ENCODE measurements around the gene CSF3R.
A peak's percentile ranks its signal among the peaks of the same experiment; 100 is the strongest.
"Not testable (repeated sequence)": the region's sequence is repeated elsewhere in the genome, so short reads cannot be mapped to it uniquely, and the experiment has no call there.

Gene CSF3R

DNA sequence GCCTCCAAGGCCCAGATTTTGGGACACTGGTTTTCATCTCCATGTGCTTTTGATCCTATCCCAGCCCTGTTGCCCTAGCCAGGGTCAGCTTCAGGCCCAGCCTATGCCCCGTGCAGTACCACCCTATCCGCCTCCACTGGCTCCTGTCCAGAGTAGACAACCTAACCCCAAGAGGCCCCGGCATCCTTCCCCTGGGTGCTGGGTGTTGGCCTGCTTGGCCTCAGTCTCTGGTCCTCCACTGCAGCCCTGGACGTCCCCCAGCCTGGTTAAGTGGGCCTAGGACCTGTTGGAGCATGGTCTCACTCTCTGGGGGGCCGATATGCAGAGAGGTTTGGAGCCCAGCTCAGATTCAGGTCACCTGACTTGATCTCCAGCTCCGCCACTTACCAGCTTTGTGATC is 1.6 kb downstream of the CSF3R start:
- no peak for DNase-seq

DNA sequence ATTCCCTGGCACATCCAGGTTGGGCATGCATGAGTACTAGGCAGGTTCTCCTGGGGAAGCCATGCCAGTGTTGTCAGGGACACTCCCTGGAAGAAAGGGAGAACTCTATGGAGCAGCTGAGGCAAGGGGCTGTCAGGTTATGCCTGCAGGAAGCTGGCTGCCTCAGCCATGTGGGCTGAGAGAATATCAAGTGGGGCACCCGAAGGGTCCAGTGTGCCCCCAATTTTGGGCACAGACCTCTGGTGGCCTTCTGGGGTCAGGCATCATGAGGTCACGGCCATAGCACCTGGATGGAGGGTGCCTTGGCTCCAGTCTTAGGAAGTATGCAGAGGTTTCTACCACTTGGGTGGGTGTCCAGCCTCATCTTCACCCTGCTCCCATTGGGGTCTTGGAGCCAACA is 2.6 kb downstream of the CSF3R start:
- DNase-seq = no peak

DNA sequence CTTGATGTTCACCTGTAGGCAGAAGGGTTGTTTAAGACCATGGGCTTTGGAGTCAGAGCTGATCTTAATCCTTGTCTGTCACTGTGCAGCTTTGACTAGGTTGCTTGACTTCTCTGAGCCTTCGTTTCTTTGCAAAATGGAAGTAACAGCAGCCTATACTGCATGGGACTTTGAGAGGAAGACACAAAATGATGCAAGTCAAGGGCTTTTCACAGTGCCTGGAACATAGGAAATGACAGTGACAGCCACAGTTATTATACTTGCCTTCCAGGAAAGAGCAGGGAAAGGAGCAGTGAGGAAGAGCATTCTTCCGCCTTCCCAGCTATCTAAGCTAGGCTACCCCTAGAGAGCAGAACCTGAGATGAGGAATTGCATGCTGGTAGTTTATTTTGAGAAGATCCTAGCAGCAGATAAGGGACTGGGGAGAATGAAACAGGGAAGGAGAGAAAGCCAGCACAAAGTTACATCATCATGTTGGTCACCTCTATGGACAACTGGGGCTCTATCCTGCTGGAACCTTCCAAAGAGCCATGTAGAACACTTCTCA is 3.1 kb downstream of the CSF3R start:
- DNase-seq = no peak

DNA sequence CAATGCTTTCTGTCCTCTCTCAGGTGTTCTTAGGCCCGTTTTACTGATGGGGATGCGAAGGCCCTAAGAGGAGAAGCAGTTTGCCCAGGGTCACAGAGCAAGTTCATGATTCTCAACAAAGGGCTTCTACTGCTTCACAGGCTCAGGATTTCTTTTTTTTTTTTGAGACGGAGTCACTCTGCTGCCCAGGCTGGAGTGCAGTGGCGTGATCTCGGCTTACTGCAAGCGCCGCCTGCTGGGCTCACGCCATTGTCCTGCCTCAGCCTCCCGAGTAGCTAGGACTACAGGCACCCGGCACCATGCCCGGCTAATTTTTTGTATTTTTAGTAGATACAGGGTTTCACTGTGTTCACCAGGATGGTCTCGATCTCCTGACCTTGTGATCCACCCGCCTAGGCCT is 5.1 kb downstream of the CSF3R start:
- not testable (repeated sequence) for DNase-seq

DNA sequence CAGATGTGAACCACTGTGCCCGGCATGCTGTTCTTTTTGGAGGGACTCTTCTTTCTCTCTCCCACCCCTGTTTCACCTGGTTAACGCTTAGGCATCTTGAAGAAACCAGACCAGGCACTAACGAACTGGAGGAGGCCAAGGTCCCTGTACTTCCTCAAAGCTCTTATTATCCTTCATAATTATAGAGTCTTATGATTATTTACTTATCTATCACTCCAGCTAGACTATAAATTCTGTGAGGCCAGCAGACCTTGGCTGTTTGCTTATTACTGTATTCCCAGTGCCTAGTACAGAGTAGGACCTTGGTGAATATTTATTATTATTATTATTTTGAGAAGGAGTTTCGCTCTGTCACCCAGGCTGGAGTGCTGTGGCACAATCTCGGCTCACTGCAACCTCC is 5.8 kb downstream of the CSF3R start:
- DNase-seq = no peak

DNA sequence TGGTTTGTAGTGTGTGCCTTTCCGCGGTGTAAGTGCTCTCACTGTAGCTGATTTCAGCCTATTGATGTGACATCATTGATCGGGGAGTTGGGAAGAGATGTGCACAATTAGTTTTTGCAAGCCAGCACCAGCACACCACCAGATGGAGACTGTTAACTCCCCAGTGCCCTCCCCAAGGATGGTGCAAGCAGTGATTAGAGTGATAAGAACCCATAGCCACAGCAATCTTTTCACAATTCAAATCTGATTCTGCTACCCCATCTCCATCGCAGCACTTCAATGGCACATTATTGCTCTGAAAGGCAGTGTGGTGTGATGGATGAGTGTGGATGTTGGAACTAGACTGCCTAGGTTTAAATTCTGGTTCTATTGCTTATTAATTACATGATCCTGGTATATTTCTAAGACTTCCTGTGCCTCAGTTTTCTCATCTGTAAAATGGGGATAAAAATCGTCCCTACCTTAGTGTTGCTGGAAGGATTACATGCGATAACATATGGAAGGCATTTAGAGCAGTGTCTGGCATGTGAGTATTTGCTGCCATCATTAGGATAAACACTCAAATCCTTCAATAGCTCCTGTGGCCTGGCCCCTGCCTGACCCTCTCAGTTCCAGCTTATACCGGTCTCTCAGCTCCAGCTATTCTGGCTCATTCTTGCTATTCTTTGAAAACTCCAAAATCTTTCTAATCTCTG is 6.7 kb downstream of the CSF3R start:
- no peak for DNase-seq

DNA sequence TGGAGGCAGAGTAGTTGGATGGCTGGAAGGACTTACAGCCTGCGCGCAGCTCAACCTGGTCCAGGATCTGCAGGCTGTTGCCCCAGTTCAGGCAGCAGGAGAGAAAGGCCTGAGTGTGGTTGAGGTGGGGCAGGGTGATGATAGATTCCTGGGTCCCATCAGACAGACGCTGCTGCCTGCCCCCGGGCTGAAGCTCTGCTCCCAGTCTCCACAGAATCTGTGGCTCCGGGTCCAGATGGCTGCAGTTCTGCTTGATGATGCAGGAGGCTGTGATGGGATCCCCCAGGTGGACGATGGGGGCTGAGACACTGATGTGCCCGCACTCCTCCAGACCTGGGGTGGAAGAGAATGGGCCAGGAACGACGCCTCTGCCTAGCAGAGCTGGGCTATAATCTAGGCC is 7.4 kb downstream of the CSF3R start:
- DNase-seq = no peak

DNA sequence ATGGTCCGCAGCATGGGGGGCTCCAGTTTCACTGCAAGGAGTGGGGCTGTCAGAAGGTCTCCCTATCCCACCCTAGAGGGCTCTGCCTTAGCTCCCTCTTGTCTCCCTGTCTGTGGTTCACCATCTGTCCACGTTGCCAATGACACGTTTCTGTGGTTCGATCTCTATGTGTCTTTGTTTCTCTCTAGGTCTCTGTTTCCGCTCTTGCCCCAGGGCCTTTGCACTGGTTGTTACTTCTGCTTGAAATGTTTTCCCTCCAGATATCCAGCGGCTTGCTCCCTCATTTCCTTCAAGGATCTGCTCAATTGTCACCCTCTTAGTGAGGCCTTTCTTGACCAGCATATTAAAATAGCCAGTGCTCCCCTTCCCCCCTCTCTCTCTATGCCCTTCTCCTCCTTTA is 10.1 kb downstream of the CSF3R start:
- no peak for DNase-seq

DNA sequence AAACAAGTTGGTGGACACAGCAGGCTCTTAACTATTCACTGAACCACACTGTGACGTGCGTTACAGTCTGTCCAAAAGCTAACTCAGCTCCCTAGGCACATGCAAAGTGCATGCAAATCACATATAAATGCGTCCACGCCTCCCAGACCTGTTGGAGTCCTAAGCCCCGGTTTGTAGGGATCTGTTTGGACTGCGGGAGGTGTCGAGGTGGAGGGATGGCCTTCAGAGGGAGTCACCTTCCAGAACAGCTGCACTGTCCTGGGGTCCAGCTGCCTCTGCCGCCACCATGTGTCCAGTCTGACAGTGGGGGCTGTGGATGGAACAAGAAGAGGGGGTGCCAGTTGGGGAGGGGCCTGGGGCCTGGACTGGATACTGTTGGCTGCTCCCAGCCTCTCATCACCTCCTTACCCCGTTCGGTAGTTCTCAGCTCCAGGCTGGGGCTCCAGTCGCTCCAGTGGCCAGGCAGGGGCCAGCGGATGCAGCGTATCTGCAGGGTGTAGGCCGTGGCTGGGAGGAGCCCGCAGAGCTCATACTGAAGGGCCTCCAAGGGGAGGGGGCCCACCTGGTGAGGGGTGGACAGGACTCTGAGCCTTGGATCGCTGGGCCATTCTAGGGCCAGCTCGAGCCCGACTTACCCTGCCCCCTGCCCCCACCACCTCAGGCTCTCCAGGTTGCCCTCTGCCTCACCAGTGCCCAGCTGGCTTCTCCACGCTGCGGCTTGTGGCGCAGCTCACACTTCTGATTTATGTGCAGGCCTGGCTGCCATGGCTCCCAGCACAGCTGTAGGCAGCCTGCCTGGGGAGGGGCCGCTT is 10.7 kb downstream of the CSF3R start:
- no peak for DNase-seq

DNA sequence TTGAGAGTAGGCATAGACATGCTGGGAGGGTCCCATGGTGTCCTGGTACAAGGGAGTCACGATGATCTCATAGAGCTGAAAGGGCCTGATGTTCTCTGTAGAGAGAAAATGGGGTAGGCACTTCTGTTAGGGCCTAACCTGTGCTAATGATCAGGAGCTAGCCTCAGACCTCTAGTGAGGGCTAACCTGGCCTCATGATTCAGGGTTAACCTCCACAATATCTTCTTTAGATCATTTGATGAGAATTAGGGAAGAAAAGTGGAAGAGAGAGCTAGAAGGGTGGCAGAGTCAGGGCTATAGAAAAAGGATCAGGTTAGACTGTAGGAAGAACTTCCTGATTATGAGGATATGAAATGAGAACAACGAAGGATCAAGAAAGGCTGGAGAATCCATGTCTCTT is 13.6 kb downstream of the CSF3R start:
- no peak for DNase-seq

DNA sequence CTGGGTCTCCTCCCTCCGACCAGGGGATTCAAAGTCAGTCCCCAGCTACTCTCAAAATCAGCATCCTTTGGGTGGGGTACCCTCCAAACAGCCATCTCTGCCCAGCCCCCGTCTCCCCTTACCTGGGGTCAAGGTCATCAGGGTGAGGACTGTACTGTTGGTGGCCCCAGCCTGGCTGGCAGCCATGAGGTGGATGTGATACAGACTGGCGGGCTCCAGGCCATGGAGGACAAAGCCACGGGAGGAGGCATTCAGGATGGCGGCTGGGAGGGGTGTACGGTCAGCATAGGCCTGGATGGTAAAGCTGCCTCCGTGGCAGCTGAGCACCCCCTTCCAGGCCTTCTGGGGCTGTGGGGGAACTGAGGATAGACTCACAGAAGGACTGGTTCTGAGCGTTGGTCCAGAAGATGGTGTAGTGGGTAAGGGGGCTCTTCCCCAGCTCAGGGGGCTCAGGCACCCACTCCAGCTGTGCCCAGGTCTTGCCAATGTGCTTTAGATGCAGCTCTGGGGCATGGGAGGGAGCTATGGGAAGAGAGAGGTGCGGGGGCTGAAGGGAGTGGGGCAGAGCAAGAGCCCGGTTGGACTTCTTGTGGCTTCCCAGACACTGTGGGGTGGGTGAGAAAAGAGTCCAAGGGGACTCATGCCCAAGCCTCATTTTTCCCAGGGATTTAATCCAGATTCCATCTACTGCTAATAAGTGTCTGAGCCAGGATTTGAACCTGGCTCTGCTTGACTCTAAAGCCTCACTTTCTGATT is 14.8 kb downstream of the CSF3R start:
- DNase-seq = no peak

DNA sequence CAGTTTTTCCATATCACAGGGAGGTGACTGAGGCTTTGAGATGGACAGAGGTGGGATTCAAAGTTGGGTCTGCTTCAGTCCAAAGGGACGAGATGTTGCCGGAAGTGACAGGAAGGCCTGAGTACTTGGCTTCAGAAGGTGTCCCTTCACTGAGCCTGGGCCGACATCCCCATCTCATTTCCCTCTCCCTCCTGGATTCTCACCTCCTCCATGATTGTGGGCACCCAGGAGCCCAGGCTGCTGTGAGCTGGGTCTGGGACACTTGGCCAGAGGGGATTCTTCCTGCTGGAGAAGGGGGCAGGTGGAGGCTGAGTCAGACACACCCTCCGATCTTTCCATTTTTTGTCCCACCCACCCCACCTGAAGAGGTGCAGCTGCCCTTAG is 15.7 kb downstream of the CSF3R start:
- no peak for DNase-seq

DNA sequence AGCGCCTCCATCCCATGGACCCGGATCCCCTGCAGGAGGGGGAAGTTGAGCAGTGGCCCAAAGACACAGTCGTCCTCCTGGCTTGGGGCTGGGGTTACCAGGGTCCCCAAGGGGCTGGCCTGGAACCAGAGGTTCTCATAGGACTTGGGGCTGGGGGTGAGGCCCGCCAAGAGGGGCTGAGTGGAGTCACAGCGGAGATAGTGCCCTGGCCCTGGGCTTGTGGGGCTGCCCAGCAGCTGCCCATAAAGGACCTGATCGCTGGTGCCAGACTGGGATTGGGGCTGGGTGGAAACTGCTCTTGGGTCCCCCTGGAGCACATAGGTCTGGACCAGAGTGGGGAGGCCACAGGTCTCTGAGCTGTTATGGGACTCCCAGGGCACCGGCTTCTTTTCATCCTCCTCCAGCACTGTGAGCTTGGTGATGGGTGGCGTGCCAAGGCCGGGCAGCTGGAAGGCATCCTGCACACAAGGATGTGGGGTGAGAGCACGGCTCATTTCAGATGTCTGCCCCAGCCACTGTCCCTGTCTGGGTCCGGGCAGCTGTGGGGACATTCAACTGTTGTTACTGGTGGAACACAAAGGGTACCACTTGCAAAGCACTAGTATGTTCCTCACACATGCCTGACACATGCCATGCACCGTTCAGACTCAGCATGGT is 16.2 kb downstream of the CSF3R start:
- DNase-seq = no peak

DNA sequence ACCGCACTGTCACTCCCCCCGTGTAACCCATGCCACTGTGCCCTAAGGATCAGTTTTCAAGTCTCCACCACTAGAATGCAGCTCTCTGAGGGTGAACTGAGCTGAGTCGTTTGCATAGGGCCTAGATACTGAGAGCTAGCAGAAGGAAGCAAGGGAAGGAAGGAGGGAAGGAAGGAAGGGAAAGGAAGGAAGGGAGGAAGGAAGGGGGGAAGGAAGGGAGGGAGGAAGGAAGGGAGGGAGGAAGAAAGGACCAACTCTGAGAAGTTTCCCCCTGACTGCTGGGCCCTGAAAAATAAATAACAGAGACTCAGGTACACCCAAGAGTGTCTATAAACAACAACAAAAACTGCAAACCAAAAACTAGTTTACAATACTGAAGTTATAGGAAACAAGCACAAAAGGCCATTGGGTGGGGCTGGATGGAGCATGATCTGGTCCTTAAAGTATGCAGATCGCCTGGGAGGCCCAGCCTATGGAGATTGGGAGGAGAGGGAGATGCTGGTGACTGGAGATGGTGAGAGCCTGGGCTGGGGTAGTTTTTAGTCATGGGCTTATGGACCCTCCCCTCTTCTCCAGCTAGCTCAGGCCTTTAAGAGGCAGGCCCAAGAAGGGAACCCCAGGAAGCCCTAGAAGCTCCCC is 16.9 kb downstream of the CSF3R start:
- DNase-seq = no peak

DNA sequence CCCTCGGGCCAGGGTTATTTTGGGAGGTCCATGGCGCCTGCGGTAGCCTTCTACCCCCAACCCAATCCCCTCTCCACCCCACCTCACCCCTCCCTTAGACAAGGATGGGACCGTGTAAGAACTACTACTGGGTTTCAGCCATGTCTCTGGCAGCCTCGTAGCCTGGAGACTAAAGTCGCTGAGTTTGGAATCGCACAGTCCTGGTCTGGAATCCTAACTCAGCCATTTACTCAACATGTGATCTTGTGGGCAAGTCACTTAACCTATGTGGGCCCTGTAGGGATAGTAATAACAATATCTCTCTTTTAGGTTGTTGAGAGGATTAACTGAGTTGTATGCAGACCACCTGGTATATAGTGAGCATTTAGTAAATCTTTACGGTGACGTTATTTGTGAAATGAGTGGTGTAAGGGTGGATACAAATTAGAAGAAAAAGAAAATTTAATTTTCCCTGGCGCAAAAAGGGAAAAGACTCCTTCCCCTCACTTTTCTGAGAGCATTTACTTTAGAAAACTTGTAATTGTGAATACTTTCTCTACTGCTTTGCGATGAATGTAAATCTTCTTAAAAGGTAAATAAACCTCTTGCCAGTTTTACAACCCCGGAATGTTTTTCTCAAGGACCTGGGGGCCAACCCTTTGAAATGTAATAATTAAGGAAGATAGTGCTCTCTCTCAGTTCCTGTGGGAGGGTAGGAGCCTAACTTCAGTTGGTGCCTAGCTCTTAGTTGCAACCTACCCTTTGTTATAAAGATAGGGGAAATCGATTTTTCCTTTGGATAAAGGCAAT is 17.9 kb downstream of the CSF3R start:
- DNase-seq = peak; percentile 38

DNA sequence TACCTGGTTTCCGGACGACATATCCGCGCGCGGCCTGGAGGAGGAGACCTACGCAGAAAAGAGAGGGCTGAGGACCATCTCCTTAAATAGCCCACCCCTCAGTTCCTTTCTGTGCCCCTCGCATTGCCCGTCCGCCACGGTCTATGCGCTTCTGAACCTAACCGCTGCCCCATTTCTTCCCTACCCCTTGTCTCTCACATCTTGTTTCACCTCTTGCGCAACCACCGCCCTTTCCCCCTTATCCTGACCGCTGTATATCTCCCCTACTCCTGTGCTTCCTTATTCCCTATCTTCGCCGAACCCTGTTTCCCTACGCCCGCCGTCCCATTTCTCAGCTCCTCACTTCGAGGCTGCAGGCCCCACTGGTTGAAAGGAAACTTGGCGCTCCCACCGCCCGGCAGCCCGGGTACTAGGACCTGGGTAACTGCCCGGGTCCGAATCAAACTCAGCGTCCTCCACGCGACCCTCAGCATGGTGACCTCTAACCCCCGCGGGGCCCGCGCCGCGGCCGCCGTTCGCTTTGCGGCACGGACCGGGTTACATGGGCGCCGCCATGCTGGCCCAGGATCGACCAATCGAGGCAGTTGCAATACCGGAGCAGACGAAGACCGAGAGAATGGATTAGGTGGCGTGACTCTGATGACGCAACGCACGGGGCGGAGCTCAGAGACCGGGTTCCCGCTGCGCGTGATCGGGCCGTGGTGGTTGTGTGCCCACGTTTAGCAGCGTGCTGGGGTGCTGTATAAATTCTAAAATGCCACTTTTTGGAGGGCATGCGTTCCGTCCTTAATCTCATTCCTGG is 18.7 kb downstream of the CSF3R start, which contains the start of gene MRPS15:
Gene MRPS15, minus strand, starts transcription at position 582 of the 802 bp plus-strand sequence. Its CDS starts 109 bp downstream, at position 473.
- peak; percentile 74 for DNase-seq

DNA sequence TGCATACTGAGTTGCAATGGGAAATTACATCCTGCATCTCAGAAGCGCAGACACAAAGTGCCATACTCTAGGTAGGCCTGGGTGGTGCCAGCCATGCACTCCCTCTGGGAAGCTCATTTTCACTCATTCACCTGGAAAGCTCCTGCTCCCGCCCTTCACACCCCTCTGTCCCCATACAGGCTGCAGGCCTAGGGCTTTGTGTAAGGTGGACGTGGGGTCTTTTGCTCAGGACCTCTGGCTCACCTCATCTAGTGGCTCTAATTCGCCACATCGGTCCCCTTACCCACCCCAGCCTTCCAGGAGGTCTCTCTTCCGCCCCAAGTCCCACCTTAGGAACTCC is 19.3 kb downstream of the CSF3R start:
- DNase-seq = no peak

DNA sequence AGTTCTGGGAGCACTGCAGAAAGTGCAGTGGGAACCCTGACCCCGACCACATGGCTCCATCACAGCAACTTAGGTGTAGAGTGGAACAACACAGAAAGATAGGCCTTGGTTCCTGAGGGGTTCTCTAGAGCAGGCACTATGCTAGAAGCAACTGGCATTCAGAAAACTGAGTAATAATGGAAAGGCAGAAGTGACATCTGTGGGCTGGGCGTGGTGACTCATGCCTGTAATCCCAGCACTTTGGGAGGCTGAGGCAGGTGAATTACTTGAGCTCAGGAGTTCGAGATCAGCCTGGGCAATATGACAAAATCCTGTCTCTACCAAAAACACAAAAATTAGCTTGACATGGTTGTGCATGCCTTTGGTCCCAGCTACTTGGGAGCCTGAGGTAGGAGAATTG is 23.8 kb downstream of the CSF3R start:
- DNase-seq = no peak

DNA sequence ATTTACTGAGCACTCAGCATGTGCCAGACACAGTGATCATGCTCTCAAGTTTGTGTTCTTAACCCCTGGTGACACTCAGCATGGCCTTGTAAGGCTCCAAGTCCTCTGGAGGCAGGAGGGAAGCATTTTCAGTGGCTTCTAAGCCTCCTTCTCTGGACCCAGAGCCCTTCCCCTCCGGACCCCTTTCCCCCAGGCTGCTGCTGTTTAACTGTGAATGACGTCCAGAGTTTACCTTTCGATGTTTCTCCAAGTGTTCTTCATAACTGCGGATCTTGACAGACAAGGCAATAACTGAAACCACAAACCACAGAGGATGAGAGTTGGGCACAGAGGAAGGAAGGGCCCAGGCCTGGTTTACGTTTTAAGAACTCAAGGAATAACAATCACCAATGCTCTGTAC is 25.0 kb downstream of the CSF3R start:
- no peak for DNase-seq

DNA sequence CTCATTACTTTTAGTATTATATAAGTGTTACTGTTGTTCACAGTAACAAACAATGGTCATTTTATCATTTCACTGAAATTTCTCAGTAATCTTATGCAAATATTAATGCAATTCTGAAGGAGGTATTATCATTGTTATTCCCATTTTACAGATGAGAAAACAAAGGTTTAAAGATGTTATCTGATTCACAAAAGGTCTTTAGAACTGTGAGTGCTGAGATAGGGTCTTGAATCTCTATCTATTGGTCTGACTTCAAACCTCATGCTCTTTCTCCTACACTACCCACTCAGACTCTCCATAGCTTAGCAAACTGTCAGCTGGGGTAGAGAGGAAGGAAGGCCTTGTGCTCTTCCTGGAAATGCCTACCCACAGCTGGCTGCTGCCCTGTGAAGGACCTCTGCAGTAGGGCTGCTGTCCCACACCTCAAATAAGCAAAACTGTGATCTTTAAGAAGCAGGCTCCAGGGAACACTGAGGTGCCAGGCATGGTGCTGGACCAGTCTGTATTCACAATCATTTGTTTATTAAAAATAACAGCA is 26.3 kb downstream of the CSF3R start:
- DNase-seq = no peak

DNA sequence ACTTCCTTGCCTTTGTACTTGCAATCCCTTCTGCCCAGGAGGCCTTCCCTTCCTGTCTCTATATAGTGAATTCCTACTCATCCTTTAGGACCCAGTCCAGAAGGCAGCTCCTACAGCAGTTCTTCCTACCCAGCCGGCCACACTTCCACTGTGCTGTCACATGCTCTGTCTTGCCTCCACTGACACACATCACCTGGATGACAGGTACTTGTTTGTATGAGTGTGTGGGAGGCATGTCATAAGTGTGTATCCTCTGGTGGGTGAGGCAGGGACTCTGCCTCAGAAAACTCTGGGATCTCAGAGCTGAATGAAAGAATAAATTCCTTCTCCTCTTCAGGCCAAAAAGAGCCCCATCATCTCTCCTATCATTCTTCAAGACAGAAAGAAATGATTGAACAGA is 27.3 kb downstream of the CSF3R start:
- no peak for DNase-seq
